Activated effector memory CD4-positive, alpha-beta T cell treated with Interleukin-2 at 50 U/mL for 16 hours (primary cell): ENCODE results near the gene FAM168A.

Experiments used
- DNase-seq: peaks from one replicate; pipeline ENCODE4 v3.0.0-alpha.2; 2020

Gene FAM168A

GRCh38 chr11:73554671-73555320 is 43.1 kb downstream of the FAM168A start:
- DNase-seq: no peak

- no peak for DNase-seq
Measured at GRCh38 chr11:73553266-73553665, 44.6 kb downstream of the FAM168A start.

GRCh38 chr11:73551677-73552076 is 46.2 kb downstream of the FAM168A start:
- DNase-seq: no peak

GRCh38 chr11:73549376-73549775 is 48.5 kb downstream of the FAM168A start:
- DNase-seq: no peak

- no peak for DNase-seq
Measured at GRCh38 chr11:73547706-73548595, 50.0 kb downstream of the FAM168A start.

GRCh38 chr11:73542175-73542574 is 55.7 kb downstream of the FAM168A start:
- no peak for DNase-seq

- DNase-seq: no peak
Measured at GRCh38 chr11:73539506-73540084, 58.3 kb downstream of the FAM168A start.

- DNase-seq: no peak
Measured at GRCh38 chr11:73538381-73538872, 59.5 kb downstream of the FAM168A start.

GRCh38 chr11:73537969-73538368 is 59.9 kb downstream of the FAM168A start:
- no peak for DNase-seq

- no peak for DNase-seq
Measured at GRCh38 chr11:73536961-73537360, 61.0 kb downstream of the FAM168A start.

- DNase-seq: no peak
Measured at GRCh38 chr11:73532310-73532709, 65.6 kb downstream of the FAM168A start.

- DNase-seq: no peak
Measured at GRCh38 chr11:73531386-73531785, 66.5 kb downstream of the FAM168A start.

- DNase-seq: no peak
Measured at GRCh38 chr11:73530109-73530508, 67.8 kb downstream of the FAM168A start.

GRCh38 chr11:73529204-73529530 is 68.7 kb downstream of the FAM168A start:
- DNase-seq: no peak

- DNase-seq: no peak
Measured at GRCh38 chr11:73528483-73529203, 69.3 kb downstream of the FAM168A start.

- DNase-seq: no peak
Measured at GRCh38 chr11:73528013-73528412, 69.9 kb downstream of the FAM168A start.

GRCh38 chr11:73525611-73526010 is 72.3 kb downstream of the FAM168A start:
- DNase-seq: no peak

GRCh38 chr11:73524774-73525173 is 73.1 kb downstream of the FAM168A start:
- no peak for DNase-seq

- DNase-seq: no peak
Measured at GRCh38 chr11:73521621-73522020, 76.3 kb downstream of the FAM168A start.

- no peak for DNase-seq
Measured at GRCh38 chr11:73520353-73521061, 77.4 kb downstream of the FAM168A start.

- no peak for DNase-seq
Measured at GRCh38 chr11:73519266-73519665, 78.6 kb downstream of the FAM168A start.

- no peak for DNase-seq
Measured at GRCh38 chr11:73518195-73518594, 79.7 kb downstream of the FAM168A start.

GRCh38 chr11:73516080-73516479 is 81.8 kb downstream of the FAM168A start:
- no peak for DNase-seq
